Lung microvascular endothelial cell (primary cell): ENCODE data around the gene XRCC1. TPM values are rescaled to one million over a fixed set of nuclear protein-coding genes. Genes with fewer than 3 reads are reported as not detected.
A peak's percentile ranks its signal among the peaks of the same experiment; 100 is the strongest.
"Not testable (repeated sequence)": the region's sequence is repeated elsewhere in the genome, so short reads cannot be mapped to it uniquely, and the experiment has no call there.

Experiments
- DNase-seq, 2 donors: peaks; one replicate each; pipeline versions ENCODE4 v3.0.0 to v3.0.0-alpha.2; 2010; ENCODE audit warnings: low read depth in 2 of 2
- total RNA-seq: library from RNA; depleted of rRNA; stranded (reverse); fragments of >200 nt; gene quantifications from 2 replicates; pipeline ENCODE4 v1.2.1, GENCODE V29; 2014

XRCC1 gene
- total RNA-seq, 1 donor from 2014 or later: 10.7 TPM

GRCh38 chr19:43599635-43600295 lies 24.4 kb upstream of the XRCC1 start:
- DNase-seq: no peak

GRCh38 chr19:43598445-43599240 lies 23.3 kb upstream of the XRCC1 start:
- DNase-seq: no peak

- DNase-seq: peak in 1 of 2 donors; percentile 36
Observed at GRCh38 chr19:43597876-43598275, 22.5 kb upstream of the XRCC1 start.

- DNase-seq: no peak
Observed at GRCh38 chr19:43596842-43597461, 21.6 kb upstream of the XRCC1 start.

- peak; percentile 100 for DNase-seq
Observed at GRCh38 chr19:43595999-43596841, 20.9 kb upstream of the XRCC1 start, which contains the start of the genes IRGQ and ZNF576. Gene IRGQ, minus strand, starts transcription at chr19:43596134. Its CDS starts 796 bp downstream, at chr19:43595338. Gene ZNF576, plus strand, starts transcription at chr19:43596595. Its CDS starts 514 bp downstream, at chr19:43597109.

- no peak for DNase-seq
Observed at GRCh38 chr19:43595605-43595998, 20.3 kb upstream of the XRCC1 start.

- DNase-seq: peak; percentile 82 to 88
Observed at GRCh38 chr19:43594710-43595604, 19.6 kb upstream of the XRCC1 start.

GRCh38 chr19:43594081-43594697 lies 18.9 kb upstream of the XRCC1 start:
- DNase-seq: no peak

- DNase-seq: no peak
Observed at GRCh38 chr19:43592800-43593350, 17.5 kb upstream of the XRCC1 start.

GRCh38 chr19:43591904-43592772 lies 16.8 kb upstream of the XRCC1 start:
- no peak for DNase-seq

GRCh38 chr19:43589678-43590077 lies 14.4 kb upstream of the XRCC1 start:
- DNase-seq: no peak

GRCh38 chr19:43589277-43589676 lies 13.9 kb upstream of the XRCC1 start:
- DNase-seq: no peak

GRCh38 chr19:43587029-43587428 lies 11.7 kb upstream of the XRCC1 start:
- not testable (repeated sequence) for DNase-seq

- DNase-seq: no peak
Observed at GRCh38 chr19:43586346-43586745, 11.0 kb upstream of the XRCC1 start.

- no peak for DNase-seq
Observed at GRCh38 chr19:43584484-43584883, 9.2 kb upstream of the XRCC1 start.

GRCh38 chr19:43582495-43582894 lies 7.2 kb upstream of the XRCC1 start:
- DNase-seq: no peak

- DNase-seq: no peak
Observed at GRCh38 chr19:43581467-43581866, 6.1 kb upstream of the XRCC1 start.

GRCh38 chr19:43578787-43579186 lies 3.5 kb upstream of the XRCC1 start:
- DNase-seq: no peak
